Measurements from ENCODE around the gene ANKS1B. TPM values are rescaled to one million over a fixed set of nuclear protein-coding genes. Genes with fewer than 3 reads are reported as not detected.

Gene ANKS1B
- total and polyA plus RNA-seq, 7 donors: 0.46 to 7.4 (median 3.6) TPM

- intact Hi-C loops (cut with DNase I): loop anchor here (5.0 kb wide), 1 partner anchor 727 kb away; no protein-coding TSS in a partner anchor
- H3K4me3 ChIP-seq: no peak overlapping the region
- no peaks in the 10 kb centered on the region for H3K4me1 ChIP-seq
- no peak for ATAC-seq
- H3K9me3 ChIP-seq: no peaks in the 10 kb centered on the region
- H3K27ac ChIP-seq: no peak overlapping the region
- H3K27me3 ChIP-seq (ENCODE audit: insufficient read depth in 3 of 3, low read length in 2 of 3): no peaks in the 10 kb centered on the region
- H3K36me3 ChIP-seq (ENCODE audit: insufficient read depth in 1 of 2, low read depth in 1 of 2): no peaks in the 10 kb centered on the region
- WGBS, 3 donors: 59 to 74% (median 72%) methylated on average over 1 of the region's 1 CpG
- no peak for DNase-seq
- no peak for TF ChIP-seq CTCF (IDR thresholded peaks at IDR 0.05)
These were observed 215.2 kb downstream of the ANKS1B start for GRCh38 chr12:99769396-99769980.

DNA sequence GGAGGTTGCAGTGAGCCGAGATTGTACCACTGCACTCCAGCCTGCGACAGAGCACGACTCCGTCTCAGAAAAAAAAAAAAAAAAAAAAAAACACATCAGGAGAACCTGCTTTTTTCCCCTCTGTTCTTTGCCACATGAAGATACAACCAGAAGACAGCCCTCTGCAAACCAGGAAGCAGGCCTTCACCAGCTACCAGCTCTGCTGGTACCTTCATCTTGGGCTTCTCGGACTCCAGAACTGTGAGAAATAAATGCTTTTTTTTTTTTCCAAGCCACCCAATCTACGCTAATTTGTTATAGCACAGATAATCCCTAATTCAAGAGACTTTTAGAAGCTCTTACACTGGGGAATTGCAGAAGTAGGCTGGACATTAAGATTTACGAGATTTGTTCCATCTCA is 216.0 kb downstream of the ANKS1B start:
- no peaks in the 10 kb centered on the region for H3K27me3 ChIP-seq (ENCODE audit: insufficient read depth in 3 of 3, low read length in 2 of 3)
- DNase-seq (no peak), ATAC-seq (no peak)
- intact Hi-C loops (cut with DNase I): loop anchor here (5.0 kb wide), 1 partner anchor 726 kb away; no protein-coding TSS in a partner anchor
- H3K4me1 ChIP-seq: no peaks in the 10 kb centered on the region
- no peaks in the 10 kb centered on the region for H3K9me3 ChIP-seq
- H3K27ac ChIP-seq: no peak overlapping the region
- WGBS, 3 donors: 86 to 89% (median 88%) methylated on average over 4 to 7 of the region's 7 CpGs
- H3K36me3 ChIP-seq (ENCODE audit: insufficient read depth in 1 of 2, low read depth in 1 of 2): no peaks in the 10 kb centered on the region
- no peak for TF ChIP-seq CTCF (IDR thresholded peaks at IDR 0.05)
- no peak overlapping the region for H3K4me3 ChIP-seq

DNA sequence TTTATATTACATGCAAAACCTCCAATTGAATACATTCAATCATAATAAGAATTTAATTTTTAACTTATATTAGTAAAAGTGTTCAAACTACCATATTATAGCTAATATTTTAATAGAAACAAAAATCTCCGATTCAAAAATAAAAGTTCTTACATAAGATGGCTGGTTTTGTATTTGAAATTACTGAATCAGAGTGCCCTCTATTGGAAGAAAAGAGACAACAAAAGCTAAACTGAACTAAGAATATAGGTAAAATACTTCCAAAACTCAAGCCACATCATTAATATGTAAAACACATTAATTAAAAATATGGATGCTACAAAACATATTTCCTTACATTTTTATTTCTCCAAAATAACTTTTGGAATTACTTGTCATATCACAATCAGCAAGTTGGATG is 216.9 kb downstream of the ANKS1B start:
- Histone ChIP-seq H3K27ac (no peak overlapping the region), H3K4me1 (no peaks in the 10 kb centered on the region), H3K27me3 (ENCODE audit: insufficient read depth in 3 of 3, low read length in 2 of 3) (no peaks in the 10 kb centered on the region), H3K36me3 (ENCODE audit: insufficient read depth in 1 of 2, low read depth in 1 of 2) (no peaks in the 10 kb centered on the region), H3K4me3 (peak overlapping the region; percentile 44), H3K9me3 (no peaks in the 10 kb centered on the region)
- peak; percentile 44 for TF ChIP-seq CTCF (IDR thresholded peaks at IDR 0.05)
- 4 to 18% (median 6%) methylated on average over 1 of the region's 1 CpG for WGBS, 3 donors
- DNase-seq: no peak
- ATAC-seq: no peak
- intact Hi-C loops (cut with DNase I): loop anchor here (5.0 kb wide), 1 partner anchor 726 kb away; no protein-coding TSS in a partner anchor

- no peak for TF ChIP-seq CTCF (IDR thresholded peaks at IDR 0.05)
- intact Hi-C loops (cut with DNase I): loop anchor here (5.0 kb wide), 1 partner anchor 724 kb away; no protein-coding TSS in a partner anchor
These were observed 218.3 kb downstream of the ANKS1B start for GRCh38 chr12:99766408-99766807.

More at GRCh38 chr12:99766408-99766807, 218.3 kb downstream of the ANKS1B start:
- ATAC-seq (no peak), DNase-seq (no peak)
- no peak overlapping the region for H3K27ac ChIP-seq
- no peaks in the 10 kb centered on the region for H3K9me3 ChIP-seq
- H3K4me3 ChIP-seq: no peak overlapping the region
- 93 to 95% (median 94%) methylated on average over 1 of the region's 1 CpG for WGBS, 3 donors
- no peaks in the 10 kb centered on the region for H3K27me3 ChIP-seq (ENCODE audit: insufficient read depth in 3 of 3, low read length in 2 of 3)
- H3K4me1 ChIP-seq: no peaks in the 10 kb centered on the region
- H3K36me3 ChIP-seq (ENCODE audit: insufficient read depth in 1 of 2, low read depth in 1 of 2): no peaks in the 10 kb centered on the region
